ENCODE results near the gene WNT2B.

The WNT2B gene

GRCh38 chr1:112496290-112496689, 12.5 kb upstream of the WNT2B start:
- H3K27ac ChIP-seq, result no peak overlapping the region
- TF ChIP-seq POLR2AphosphoS5 (IDR thresholded peaks at IDR 0.05; ENCODE audit: borderline replicate concordance, low read depth, low read length) (no peak), FOXP2 (optimal IDR thresholded peaks at IDR 0.05; ENCODE audit: control extremely low read depth, extremely low read length, insufficient read depth) (no peak), EZH2 (IDR thresholded peaks at IDR 0.05) (no peak)
- no peak overlapping the region for H3K4me3 ChIP-seq
- H3K36me3 ChIP-seq (ENCODE audit: insufficient read depth, low read length), result no peaks in the 10 kb centered on the region
- DNase-seq (ENCODE audit: low read depth, low spot score), result no peak
- H3K9me3 ChIP-seq (ENCODE audit: low read depth, low read length), result no peaks in the 10 kb centered on the region
- no peak overlapping the region for H3K9ac ChIP-seq (ENCODE audit: insufficient read length)

GRCh38 chr1:112501810-112502641, 6.7 kb upstream of the WNT2B start:
- Histone ChIP-seq H3K9ac (ENCODE audit: insufficient read length) (peak overlapping the region; percentile 41), H3K9me3 (ENCODE audit: low read depth, low read length) (no peaks in the 10 kb centered on the region), H3K4me3 (peak overlapping the region; percentile 67), H3K27ac (no peak overlapping the region), H3K36me3 (ENCODE audit: insufficient read depth, low read length) (no peaks in the 10 kb centered on the region)
- no peak for DNase-seq (ENCODE audit: low read depth, low spot score)
- no peak for TF ChIP-seq EZH2 (IDR thresholded peaks at IDR 0.05)
- TF ChIP-seq FOXP2 (optimal IDR thresholded peaks at IDR 0.05; ENCODE audit: control extremely low read depth, extremely low read length, insufficient read depth), result no peak
- TF ChIP-seq POLR2AphosphoS5 (IDR thresholded peaks at IDR 0.05; ENCODE audit: borderline replicate concordance, low read depth, low read length), result no peak

- no peak for DNase-seq (ENCODE audit: low read depth, low spot score)
- TF ChIP-seq FOXP2 (optimal IDR thresholded peaks at IDR 0.05; ENCODE audit: control extremely low read depth, extremely low read length, insufficient read depth), result no peak
- TF ChIP-seq POLR2AphosphoS5 (IDR thresholded peaks at IDR 0.05; ENCODE audit: borderline replicate concordance, low read depth, low read length), result no peak
- TF ChIP-seq EZH2 (IDR thresholded peaks at IDR 0.05), result no peak
- no peak overlapping the region for H3K27ac ChIP-seq
- H3K9ac ChIP-seq (ENCODE audit: insufficient read length), result no peak overlapping the region
- no peaks in the 10 kb centered on the region for H3K36me3 ChIP-seq (ENCODE audit: insufficient read depth, low read length)
- H3K9me3 ChIP-seq (ENCODE audit: low read depth, low read length), result no peaks in the 10 kb centered on the region
- no peak overlapping the region for H3K4me3 ChIP-seq
Measured at GRCh38 chr1:112502826-112503225, 5.9 kb upstream of the WNT2B start.

- no peaks in the 10 kb centered on the region for H3K36me3 ChIP-seq (ENCODE audit: insufficient read depth, low read length)
- H3K27ac ChIP-seq, result no peak overlapping the region
- no peaks in the 10 kb centered on the region for H3K9me3 ChIP-seq (ENCODE audit: low read depth, low read length)
- TF ChIP-seq POLR2AphosphoS5 (IDR thresholded peaks at IDR 0.05; ENCODE audit: borderline replicate concordance, low read depth, low read length) (no peak), EZH2 (IDR thresholded peaks at IDR 0.05) (no peak), FOXP2 (optimal IDR thresholded peaks at IDR 0.05; ENCODE audit: control extremely low read depth, extremely low read length, insufficient read depth) (no peak)
- H3K4me3 ChIP-seq, result no peak overlapping the region
- no peak overlapping the region for H3K9ac ChIP-seq (ENCODE audit: insufficient read length)
- DNase-seq (ENCODE audit: low read depth, low spot score), result no peak
Measured at GRCh38 chr1:112504001-112504660, 4.6 kb upstream of the WNT2B start.

GRCh38 chr1:112504661-112505399, 3.9 kb upstream of the WNT2B start:
- TF ChIP-seq POLR2AphosphoS5 (IDR thresholded peaks at IDR 0.05; ENCODE audit: borderline replicate concordance, low read depth, low read length) (no peak), FOXP2 (optimal IDR thresholded peaks at IDR 0.05; ENCODE audit: control extremely low read depth, extremely low read length, insufficient read depth) (no peak), EZH2 (IDR thresholded peaks at IDR 0.05) (no peak)
- Histone ChIP-seq H3K36me3 (ENCODE audit: insufficient read depth, low read length) (no peaks in the 10 kb centered on the region), H3K9me3 (ENCODE audit: low read depth, low read length) (no peaks in the 10 kb centered on the region)

GRCh38 chr1:112505400-112505785, 3.4 kb upstream of the WNT2B start:
- no peak overlapping the region for H3K4me3 ChIP-seq
- no peak for DNase-seq (ENCODE audit: low read depth, low spot score)
- H3K27ac ChIP-seq, result no peak overlapping the region
- no peaks in the 10 kb centered on the region for H3K9me3 ChIP-seq (ENCODE audit: low read depth, low read length)
- H3K9ac ChIP-seq (ENCODE audit: insufficient read length), result no peak overlapping the region
- no peak for TF ChIP-seq EZH2 (IDR thresholded peaks at IDR 0.05)
- TF ChIP-seq POLR2AphosphoS5 (IDR thresholded peaks at IDR 0.05; ENCODE audit: borderline replicate concordance, low read depth, low read length), result no peak
- TF ChIP-seq FOXP2 (optimal IDR thresholded peaks at IDR 0.05; ENCODE audit: control extremely low read depth, extremely low read length, insufficient read depth), result no peak
- H3K36me3 ChIP-seq (ENCODE audit: insufficient read depth, low read length), result no peaks in the 10 kb centered on the region

More at GRCh38 chr1:112504661-112505399, 3.9 kb upstream of the WNT2B start:
- no peak overlapping the region for H3K27ac ChIP-seq
- no peak overlapping the region for H3K4me3 ChIP-seq
- no peak overlapping the region for H3K9ac ChIP-seq (ENCODE audit: insufficient read length)
- no peak for DNase-seq (ENCODE audit: low read depth, low spot score)

GRCh38 chr1:112505878-112506277, 2.9 kb upstream of the WNT2B start:
- TF ChIP-seq EZH2 (IDR thresholded peaks at IDR 0.05) (no peak), POLR2AphosphoS5 (IDR thresholded peaks at IDR 0.05; ENCODE audit: borderline replicate concordance, low read depth, low read length) (no peak), FOXP2 (optimal IDR thresholded peaks at IDR 0.05; ENCODE audit: control extremely low read depth, extremely low read length, insufficient read depth) (no peak)
- H3K27ac ChIP-seq, result no peak overlapping the region
- no peak overlapping the region for H3K9ac ChIP-seq (ENCODE audit: insufficient read length)
- H3K36me3 ChIP-seq (ENCODE audit: insufficient read depth, low read length), result no peaks in the 10 kb centered on the region
- no peak for DNase-seq (ENCODE audit: low read depth, low spot score)
- no peaks in the 10 kb centered on the region for H3K9me3 ChIP-seq (ENCODE audit: low read depth, low read length)
- no peak overlapping the region for H3K4me3 ChIP-seq

GRCh38 chr1:112506306-112506705, 2.5 kb upstream of the WNT2B start:
- no peak for DNase-seq (ENCODE audit: low read depth, low spot score)
- no peak for TF ChIP-seq EZH2 (IDR thresholded peaks at IDR 0.05)
- TF ChIP-seq POLR2AphosphoS5 (IDR thresholded peaks at IDR 0.05; ENCODE audit: borderline replicate concordance, low read depth, low read length), result no peak
- no peak for TF ChIP-seq FOXP2 (optimal IDR thresholded peaks at IDR 0.05; ENCODE audit: control extremely low read depth, extremely low read length, insufficient read depth)
- no peak overlapping the region for H3K9ac ChIP-seq (ENCODE audit: insufficient read length)

More at GRCh38 chr1:112506306-112506705, 2.5 kb upstream of the WNT2B start:
- Histone ChIP-seq H3K4me3 (no peak overlapping the region), H3K36me3 (ENCODE audit: insufficient read depth, low read length) (no peaks in the 10 kb centered on the region), H3K27ac (no peak overlapping the region), H3K9me3 (ENCODE audit: low read depth, low read length) (no peaks in the 10 kb centered on the region)

Measured in SK-N-MC (cell line).